Astrocyte of the cerebellum (primary cell): ENCODE results near the gene ABCA6.

ENCODE experiments used
- DNase-seq: peaks from one replicate; pipeline ENCODE4 v3.0.0-alpha.2; 2011; ENCODE audit warnings: low read depth
- H3K4me3 ChIP-seq: 2 replicates; pipeline ENCODE4 v1.5.1; 2011; ENCODE audit warnings: mild to moderate bottlenecking, low read depth, low read length, moderate library complexity
- CTCF ChIP-seq: IDR thresholded peaks from 2 replicates; pipeline ENCODE4 v1.5.1; 2012; ENCODE audit warnings: low read length, low read depth, moderate library complexity, mild to moderate bottlenecking; ENCODE audit errors: missing control alignments
- in situ Hi-C: cut with HindIII; loops from 2 replicates; pipeline ENCODE4 v1.10.0; 2017; ENCODE audit warnings: low sequenced_read_pairs

The ABCA6 gene

GRCh38 chr17:69143151-69143550 lies 1.5 kb upstream of the ABCA6 start:
- in situ Hi-C loops = no loop called here
- no peak for DNase-seq
- H3K4me3 ChIP-seq = no peak overlapping the region
- TF ChIP-seq CTCF = no peak

GRCh38 chr17:69142175-69142802 lies 594 bp upstream of the ABCA6 start:
- DNase-seq = peak; percentile 43
- H3K4me3 ChIP-seq = no peak overlapping the region
- TF ChIP-seq CTCF = no peak
- in situ Hi-C loops = no loop called here

- TF ChIP-seq CTCF = no peak
- in situ Hi-C loops = no loop called here
- no peak overlapping the region for H3K4me3 ChIP-seq
- no peak for DNase-seq
These were observed 7.6 kb downstream of the ABCA6 start for GRCh38 chr17:69134112-69134511.

- DNase-seq = no peak
- TF ChIP-seq CTCF = no peak
- in situ Hi-C loops = no loop called here
- H3K4me3 ChIP-seq = no peak overlapping the region
These were observed 10.9 kb downstream of the ABCA6 start for GRCh38 chr17:69130627-69131296.

- no peak for TF ChIP-seq CTCF
- no peak overlapping the region for H3K4me3 ChIP-seq
- DNase-seq = no peak
- in situ Hi-C loops = no loop called here
These were observed 18.1 kb downstream of the ABCA6 start for GRCh38 chr17:69123626-69124025.

GRCh38 chr17:69122065-69122464 lies 19.6 kb downstream of the ABCA6 start:
- no peak overlapping the region for H3K4me3 ChIP-seq
- in situ Hi-C loops = no loop called here
- no peak for DNase-seq
- TF ChIP-seq CTCF = no peak
